GM21526 (cell line): ENCODE measurements around the gene TTC28.

Source experiments
- ATAC-seq: cut with Tn5 transposase; IDR thresholded peaks from one replicate; pipeline ENCODE4 v1.9.1; 2021; ENCODE audit warnings: moderate library complexity; ENCODE audit not compliant: unreplicated experiment, low FRiP score

Gene TTC28

DNA sequence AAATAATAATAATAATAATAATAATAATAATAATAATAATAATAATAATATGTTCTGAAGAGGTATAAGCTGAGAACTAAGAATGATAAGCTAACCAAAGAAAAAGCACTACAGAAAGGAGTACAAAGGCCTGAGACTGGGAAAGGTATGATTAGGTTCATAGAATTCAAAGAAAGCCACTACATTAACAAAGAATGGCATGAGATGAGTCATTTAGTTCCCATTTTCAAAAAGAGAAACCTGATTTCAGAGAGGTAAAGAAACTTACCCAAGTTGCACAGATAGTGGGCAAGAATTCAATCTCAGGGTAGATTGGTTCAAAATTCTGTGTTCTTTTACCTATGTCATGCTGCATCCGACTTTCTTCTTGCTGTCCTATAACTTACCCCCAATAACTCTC, 350.9 kb downstream of the TTC28 start:
- ATAC-seq, result no peak

DNA sequence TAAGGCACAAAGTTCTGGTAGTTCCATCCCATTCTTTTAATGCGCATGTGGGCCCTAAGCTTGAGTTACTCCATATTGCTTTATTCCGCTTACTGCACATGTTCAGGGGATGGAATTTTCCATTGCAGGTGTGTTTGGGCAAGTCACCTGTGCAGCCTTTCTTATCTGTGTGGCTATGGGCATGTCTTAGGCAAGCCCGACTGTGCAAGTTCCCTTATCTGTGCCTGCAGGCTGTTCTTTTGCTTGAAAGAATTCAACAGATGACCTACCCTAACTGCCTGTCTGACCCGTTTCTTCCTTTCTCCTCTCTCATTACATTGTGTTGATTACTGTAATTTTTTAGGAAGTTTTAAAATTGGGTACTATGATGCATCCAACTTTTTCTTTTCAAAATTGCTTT, 363.6 kb downstream of the TTC28 start:
- ATAC-seq, result no peak

DNA sequence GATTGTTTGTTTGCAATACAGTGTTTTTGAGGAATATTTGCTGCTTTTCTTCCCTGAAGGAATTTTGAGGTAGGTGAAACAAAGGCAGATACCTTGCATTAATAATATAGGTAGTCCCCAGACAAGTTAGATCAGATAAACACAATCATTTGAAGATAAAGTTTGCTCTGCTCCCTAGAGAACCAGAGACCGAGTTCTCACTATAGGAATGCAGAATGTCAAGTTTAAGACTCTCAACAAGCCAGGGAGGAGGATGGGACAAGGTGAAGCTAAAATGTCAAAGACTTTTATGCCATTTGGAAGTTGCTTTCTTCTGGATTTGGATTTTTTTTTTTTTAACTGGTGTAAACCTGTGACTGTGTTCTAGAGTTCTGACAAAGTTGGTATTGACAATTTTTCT, 364.7 kb downstream of the TTC28 start:
- no peak for ATAC-seq

DNA sequence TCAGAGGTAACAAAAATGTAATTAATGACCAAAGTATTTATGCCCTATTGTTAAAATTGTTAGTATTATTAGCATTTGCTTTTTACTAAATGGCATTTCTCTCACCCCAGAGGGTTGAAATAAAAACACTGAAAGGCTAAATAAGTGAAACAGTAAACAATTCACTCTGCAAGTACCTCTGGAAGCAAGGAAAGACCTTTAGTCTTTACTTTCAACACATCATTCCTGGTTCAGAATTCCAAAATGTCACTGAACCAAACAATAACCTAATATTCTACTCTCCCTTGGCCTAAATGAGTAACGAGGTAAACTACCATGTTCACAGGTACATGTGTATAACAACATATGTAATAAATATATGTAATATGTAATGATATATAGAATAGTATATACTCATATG, 369.3 kb downstream of the TTC28 start:
- no peak for ATAC-seq

DNA sequence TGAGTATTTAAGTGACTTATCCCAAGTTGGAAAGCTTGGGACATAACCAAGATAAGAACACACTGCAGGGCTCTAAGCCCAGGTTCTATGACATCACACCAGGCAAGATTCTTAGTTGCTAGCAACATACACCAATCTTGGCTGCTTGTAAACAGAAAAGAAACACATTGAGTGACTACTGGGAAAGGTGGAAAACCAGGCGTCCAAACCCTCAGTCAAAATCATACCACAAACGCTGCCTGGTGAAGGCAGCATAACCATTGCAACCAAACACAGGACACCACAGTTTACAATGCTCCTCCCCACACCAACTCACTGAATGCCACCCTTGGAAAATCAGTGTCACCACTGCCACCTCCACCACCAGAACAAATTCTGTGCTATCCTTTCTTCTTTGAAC, 379.9 kb downstream of the TTC28 start:
- ATAC-seq, result no peak

DNA sequence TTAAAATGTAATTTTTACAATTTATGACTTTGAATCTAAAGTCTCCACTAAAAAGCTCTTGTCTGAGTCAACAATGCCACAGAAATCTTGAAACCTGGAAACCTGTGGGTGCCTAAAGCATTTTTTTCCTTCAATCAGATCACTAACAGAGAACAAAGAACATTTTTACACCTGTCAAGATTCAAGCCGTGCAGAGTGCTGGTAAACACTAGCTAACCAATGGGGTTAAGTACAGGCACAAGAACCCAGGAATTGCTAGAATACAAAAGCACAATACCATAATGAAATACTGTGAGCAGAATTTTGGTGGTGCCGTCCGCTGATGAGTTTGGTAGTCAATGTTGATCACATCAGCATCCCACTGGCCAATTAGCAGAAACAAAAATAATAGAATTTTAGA, 380.3 kb downstream of the TTC28 start:
- ATAC-seq, result no peak

DNA sequence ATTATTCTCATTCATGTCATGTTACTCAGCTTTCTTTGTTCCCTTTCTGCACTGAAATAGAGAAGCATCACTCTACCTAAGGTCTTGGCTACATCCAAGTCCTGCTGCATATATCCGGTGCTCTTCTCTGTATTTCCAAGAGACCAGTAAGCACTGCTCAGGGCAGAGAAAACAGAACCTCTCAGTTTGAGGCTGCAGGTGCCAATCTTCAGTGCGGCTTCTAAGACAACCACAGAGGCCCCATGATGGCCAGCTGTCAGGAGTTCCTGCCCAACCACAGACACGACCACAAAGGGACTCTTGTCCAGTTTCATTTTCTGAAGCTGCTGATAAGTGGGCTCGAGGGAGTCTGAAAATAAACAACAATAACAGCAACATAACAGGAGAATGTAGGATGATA, 382.1 kb downstream of the TTC28 start:
- ATAC-seq, result peak; percentile 80

DNA sequence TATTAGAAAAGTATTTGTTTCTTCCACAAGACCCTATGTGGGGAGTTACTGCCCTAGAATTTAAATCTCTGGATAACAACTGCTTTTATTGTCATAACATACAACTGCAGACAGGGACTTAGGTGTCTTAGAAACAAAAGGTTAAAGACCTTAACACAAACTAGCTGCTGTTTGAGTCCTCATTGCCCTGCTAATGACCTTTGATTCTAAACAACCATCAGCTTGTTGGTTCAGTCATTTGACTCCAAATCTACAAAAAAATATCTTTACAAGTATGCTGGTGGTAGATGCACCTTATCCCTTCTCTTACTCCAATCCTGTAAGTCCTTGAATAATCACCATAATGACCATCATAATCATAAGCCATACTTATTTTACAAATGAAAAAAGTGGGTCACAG, 383.2 kb downstream of the TTC28 start:
- no peak for ATAC-seq

DNA sequence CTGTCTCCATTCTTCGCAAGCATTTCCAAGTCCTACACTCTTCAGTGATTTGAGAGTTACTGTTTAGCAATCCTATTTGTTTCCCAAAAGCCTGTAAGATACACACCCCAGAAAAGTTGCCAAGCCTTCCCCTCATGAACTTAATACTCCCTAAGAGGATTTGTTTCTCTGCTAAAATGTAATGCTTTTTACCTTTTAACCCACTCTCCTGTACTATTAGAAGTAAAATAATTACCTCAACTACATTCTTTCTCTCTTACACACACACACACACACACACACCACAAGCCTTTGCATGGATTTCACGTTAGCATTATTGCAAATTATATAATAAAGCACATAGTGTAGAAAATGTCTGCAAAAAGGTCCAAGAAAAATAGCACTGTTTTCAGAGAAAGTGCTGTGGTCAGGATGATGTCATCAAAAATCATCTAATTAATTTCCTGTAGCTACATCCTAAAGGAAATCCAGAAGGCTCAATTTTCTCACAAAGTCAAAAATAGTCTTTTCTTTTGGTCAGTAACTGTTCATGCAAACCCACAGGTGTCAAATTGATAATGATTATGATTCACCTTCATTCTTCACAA, 396.5 kb downstream of the TTC28 start:
- no peak for ATAC-seq

DNA sequence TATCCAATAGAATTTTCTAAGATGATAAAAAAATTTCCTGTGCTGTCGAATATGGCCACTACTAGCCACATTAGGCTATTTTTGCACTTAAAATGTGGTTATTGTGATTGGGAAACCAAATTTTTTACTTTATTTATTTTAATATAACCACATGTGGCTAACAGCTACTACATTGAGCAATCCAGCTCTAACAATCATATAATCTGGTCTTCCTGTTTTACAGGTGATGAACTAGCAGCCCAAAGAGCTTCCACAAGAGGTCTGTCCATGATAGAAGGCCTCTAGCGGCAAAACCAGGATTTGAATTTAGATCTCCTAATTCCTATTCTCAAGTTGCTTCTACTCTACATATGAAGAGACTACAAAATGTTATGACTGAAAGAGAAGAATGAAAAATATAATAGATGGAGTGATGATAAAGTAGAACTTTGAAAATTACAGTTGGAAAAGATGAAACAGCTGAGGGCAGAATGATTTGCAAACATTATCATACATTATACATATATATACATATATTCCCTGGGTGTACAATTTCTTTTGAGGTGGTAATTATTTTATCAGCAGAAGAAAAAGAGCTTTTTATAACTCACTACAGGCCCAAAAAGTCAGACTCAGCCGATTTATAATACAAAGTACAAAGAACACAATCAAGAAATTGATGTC, 397.1 kb downstream of the TTC28 start:
- ATAC-seq, result no peak

DNA sequence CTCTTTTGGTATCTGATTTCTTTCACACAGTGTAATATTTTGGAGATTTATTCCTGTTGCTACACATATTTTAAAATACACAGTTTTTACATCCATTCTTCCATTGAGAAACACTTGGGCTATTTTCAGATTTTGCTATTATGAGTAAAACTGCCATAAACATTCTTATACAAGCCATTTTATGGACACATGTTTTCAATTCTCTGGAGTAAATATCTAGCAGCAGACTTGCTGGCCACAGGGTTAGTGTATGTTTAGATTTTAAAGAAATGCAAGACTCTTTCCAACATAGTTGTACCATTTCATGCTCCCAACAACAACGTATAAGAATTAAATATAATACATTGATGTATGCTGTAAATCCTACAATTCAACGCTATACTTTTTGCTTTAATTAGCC, 399.8 kb downstream of the TTC28 start:
- no peak for ATAC-seq

DNA sequence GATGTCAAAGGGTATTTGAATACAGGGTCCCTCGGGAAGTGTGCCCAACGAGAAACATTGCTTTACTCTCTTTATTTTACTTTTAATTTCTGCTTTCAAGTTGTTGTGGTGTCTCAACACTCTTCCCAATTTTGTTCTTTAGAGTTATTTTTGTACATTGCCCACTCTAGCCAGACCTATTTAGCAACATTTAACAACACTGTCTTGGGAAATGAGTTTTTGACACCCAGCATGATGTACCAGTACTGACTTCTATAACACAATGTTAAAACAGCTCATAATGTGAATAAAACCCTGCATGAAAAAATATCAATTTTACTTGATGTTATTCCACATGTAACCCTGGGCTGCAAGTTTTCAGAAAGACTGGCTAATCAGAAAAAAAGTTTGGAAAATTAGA, 410.4 kb downstream of the TTC28 start:
- no peak for ATAC-seq

DNA sequence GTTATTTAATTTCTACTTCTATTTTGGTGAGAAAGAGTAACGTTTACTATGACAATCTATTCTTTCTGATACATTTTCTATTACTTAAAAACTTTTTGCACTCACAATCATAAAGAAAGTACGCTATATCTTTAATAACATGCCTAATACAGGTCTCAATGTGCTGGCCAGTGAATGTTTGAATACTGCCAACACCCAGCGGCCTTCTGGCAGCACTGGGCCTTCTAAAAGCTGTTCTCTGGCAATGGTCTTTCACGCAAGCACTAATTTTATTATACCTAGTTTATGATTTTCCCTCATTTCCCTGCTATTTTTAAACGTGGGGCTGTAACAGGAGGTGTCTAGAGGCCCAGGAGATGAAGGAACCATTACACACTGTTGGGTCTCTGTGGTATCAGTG, 410.8 kb downstream of the TTC28 start:
- ATAC-seq, result no peak

DNA sequence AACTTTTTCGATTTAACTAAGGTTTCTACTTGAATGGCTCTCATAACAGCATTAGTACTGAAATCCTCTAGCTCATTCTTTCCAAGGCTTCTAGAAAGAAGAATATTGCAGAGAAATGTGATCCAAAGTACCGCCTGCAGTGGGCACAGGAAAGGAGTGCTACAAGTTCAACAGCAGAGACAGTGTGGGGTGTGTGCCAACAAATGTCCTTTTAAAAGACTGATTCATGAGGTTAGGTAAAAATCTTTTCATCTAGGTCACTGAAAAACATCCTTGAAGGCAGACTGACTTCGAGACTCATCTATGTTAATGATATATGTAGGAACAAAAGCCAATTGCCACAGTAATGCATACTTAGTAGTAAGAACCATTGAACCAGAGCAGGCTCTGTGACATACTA, 411.5 kb downstream of the TTC28 start:
- ATAC-seq, result no peak

DNA sequence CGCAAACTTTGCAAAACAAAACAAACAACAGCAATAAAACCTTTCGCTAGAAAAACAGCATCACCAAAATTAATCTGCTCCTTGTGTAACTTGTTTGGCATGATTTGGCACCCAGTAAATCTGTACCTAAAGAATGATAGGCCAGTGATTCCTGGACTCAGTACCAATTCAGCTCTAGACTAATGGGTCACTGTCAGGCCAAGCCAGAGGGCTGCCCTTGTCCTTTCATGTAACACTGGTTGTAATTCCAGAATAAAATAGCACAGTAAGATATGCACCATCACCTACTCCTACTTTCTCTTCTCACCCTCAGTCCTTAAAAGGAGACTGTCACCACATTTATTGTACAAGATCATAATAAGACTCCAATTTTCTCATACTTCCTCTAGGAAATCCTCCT, 419.0 kb downstream of the TTC28 start:
- no peak for ATAC-seq

DNA sequence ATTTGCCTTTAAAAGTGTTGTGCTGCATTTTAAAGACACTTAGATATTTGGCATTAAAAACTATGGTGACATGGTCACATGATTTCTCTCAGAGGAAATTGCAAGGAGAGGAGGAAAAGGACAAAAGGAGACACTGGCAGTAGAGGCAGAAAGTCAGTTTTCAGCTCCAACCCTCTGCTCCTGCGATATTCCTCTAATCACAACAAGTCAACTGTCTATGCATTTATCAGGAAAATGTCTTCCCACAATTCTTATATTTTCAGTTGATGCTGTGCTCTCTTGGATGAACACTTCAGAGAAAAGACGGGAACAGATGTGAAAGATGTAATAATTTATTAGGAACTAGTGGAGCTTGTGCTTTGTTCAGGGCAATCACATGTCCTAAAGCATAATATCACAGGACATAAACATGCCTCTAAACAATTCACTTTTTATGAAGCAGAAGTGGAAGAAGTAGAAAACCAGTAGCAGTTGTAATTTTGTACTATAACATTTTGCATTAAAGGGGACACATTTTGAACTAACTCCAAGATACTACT, 419.8 kb downstream of the TTC28 start:
- ATAC-seq, result no peak

DNA sequence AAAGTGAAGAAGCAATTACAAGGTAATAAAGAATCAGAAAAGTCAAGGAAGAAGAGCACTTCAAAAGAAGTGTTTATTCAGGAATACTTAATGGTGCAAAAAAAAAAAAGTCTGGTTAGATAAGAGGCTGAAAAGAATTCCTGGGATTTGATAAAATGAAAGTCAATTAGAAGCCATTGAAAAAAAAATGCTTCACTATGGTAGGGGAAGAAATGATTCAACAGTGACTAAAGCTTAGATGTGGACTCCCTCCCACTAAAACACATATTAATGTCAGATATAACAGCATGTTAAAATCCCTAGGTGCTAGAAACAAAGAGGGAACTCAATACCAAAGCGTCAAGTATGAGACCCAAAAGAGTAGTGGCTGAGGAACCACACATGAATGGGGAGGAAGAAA, 425.2 kb downstream of the TTC28 start:
- no peak for ATAC-seq

DNA sequence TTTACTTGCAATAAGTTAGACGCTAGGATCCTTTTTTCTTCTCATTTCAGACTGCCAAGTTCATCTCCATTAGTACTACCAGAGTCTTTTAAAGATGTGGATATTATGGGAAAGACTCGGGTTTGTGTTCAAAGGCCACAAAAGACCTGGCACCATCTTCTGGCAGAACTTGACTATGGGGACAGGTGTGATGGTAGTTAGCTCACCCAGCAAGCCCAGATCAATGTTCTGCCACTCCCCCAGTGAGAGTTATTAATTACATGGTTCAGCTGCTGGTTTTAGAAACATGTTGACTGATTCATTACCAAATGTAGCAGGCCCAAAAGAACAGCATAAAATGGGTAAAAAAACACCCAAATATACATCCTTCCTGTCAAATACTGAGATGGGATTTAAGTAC, 427.1 kb downstream of the TTC28 start:
- no peak for ATAC-seq

DNA sequence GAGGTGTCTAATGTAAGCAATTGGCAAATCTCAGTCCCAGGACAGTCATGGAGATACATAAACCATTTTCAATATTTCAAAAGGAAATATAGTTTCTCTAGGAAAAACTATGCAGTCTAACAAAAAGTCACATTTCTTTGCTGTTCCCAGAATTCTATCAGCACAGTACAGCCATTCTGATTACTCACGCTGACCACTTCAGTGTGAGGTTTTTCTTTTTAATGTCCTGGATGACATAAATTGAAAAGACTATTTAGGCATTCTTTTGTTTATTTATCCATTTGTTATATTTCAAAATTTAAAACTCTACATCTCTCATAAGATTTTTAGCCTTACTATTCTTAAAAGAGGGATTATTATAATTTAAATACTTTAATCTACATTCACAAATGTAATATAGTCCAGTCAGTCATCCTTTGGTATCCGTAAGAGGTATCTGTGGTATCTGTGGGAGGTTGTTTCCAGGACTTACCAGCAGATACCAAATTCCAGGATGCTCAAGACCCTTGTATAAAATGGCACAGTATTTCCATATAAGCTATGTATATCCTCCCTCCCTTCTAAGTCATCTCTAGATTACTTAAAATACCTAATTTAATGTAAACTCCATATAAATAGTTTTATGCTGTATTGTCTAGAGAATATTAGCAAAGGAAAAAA, 429.5 kb downstream of the TTC28 start:
- no peak for ATAC-seq

DNA sequence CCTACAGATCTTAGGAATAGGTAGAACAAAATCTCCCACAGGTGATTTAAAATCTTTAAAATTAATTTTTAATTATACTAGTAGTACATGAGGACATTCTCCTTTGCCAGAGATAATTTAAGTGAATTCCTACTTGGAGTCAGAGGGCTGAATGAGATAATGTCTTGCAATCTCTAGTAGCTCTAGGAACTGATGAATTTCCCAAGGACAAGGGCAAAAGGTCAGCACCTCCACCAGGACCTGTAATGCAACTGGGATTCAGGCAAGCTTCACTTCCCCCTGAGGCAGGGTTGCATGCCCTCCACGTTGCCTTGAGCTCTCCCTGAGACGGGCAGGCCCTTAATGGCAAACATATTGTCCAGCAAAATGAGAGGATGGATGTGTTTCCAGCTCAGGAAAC, 430.2 kb downstream of the TTC28 start:
- no peak for ATAC-seq

DNA sequence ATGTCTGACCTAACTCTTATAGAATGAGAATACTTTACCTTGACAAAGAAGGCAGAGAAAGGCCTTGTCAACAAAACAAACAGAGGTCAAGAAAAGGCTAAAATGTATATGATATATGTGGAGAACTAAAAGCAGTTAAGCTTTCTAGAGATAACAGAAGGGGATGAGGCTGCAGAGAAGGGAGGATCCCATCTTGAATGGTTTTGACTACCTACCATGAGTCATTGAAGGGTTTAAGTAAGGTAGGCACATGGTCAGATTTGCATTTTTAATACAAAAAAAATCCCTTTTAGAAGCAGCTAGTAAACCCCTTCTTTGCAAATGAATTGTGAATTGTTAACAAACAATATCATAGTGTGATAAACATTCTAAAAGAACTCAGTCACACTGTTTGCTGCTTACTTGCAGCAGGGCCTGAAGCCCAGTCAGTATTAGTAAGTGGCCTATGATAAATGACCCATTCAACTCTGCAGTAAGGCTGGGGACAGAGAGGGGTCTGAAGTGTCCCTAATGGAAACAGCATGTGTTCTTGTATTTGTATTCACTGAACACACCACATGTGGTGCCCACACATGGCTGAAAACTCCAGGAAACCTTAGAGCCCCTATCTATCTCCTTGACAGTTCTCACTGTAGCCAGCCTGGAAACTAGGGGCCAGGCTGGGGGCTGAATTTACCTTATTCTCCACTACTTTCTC, 431.8 kb downstream of the TTC28 start:
- no peak for ATAC-seq
